Chondrocyte (in vitro differentiated cells): Measurements from ENCODE around the gene CLDN34. TPM values are rescaled to one million over a fixed set of nuclear protein-coding genes. Genes with fewer than 3 reads are reported as not detected.
A peak's percentile ranks its signal among the peaks of the same experiment; 100 is the strongest.

Experiments used
- DNase-seq: peaks from one replicate; pipeline ENCODE4 v3.0.0; 2021; ENCODE audit warnings: mixed read lengths, low spot score
- H3K27ac Mint-ChIP-seq: one replicate; pipeline ENCODE4 v1.8.0; 2021; ENCODE audit warnings: mild to moderate bottlenecking, moderate library complexity, mixed read lengths; ENCODE audit not compliant: unreplicated experiment
- H3K27me3 Mint-ChIP-seq: 2 replicates; pipeline ENCODE4 v1.8.0; 2021; ENCODE audit warnings: low read depth, mixed read lengths
- H3K36me3 Mint-ChIP-seq: 2 replicates; pipeline ENCODE4 v1.8.0; 2021; ENCODE audit warnings: low read depth, mixed read lengths
- H3K4me1 Mint-ChIP-seq: 2 replicates; pipeline ENCODE4 v1.8.0; 2021; ENCODE audit warnings: low read depth, mild to moderate bottlenecking, mixed read lengths
- H3K4me3 Mint-ChIP-seq: one replicate; pipeline ENCODE4 v1.8.0; 2021; ENCODE audit warnings: mild to moderate bottlenecking, moderate library complexity, mixed read lengths; ENCODE audit not compliant: unreplicated experiment
- H3K9me3 Mint-ChIP-seq: 2 replicates; pipeline ENCODE4 v1.8.0; 2021; ENCODE audit warnings: low read depth, mixed read lengths
- CTCF ChIP-seq: fragments of 200-600 bp; sonication (generic); IDR thresholded peaks from 2 replicates; pipeline ENCODE4 v1.5.0; 2021; ENCODE audit warnings: antibody characterized with exemption, mild to moderate bottlenecking, moderate library complexity
- total RNA-seq: library from RNA; stranded (reverse); gene quantifications from 3 replicates; pipeline ENCODE4 v1.2.1, GENCODE V29; 2021

CLDN34 gene
- total RNA-seq, 1 donor from 2014 or later, result not detected

DNA sequence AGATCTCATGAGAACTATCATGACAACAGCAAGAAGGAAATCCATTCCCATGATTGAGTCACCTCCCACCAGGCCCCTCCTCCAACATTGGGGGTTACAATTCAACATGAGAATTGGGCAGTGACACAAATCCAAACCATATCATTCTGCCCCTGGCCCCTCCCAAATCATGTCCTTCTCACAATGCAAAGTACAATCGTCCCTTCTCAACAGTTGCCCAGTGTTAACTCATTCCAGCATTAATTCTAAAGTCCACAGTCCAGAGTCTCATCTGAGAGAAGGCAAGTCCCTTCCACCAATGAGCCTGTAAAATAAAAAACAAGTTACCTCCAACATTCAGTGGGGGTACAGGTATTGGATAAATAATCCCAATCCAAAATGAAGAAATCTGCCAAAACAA lies 14.9 kb upstream of the CLDN34 start:
- no peaks in the 10 kb centered on the region for H3K27me3 Mint-ChIP-seq
- TF ChIP-seq CTCF, result no peak
- H3K4me3 Mint-ChIP-seq, result no peak overlapping the region
- peaks cover 34% of the 10 kb centered on the region for H3K9me3 Mint-ChIP-seq
- H3K36me3 Mint-ChIP-seq, result peaks cover 2% of the 10 kb centered on the region
- H3K27ac Mint-ChIP-seq, result no peak overlapping the region
- no peak for DNase-seq
- H3K4me1 Mint-ChIP-seq, result peaks cover 22% of the 10 kb centered on the region

- no peak for TF ChIP-seq CTCF
- no peaks in the 10 kb centered on the region for H3K27me3 Mint-ChIP-seq
These were observed 13.8 kb upstream of the CLDN34 start for GRCh38 chrX:9953396-9953795.

GRCh38 chrX:9955506-9955905 lies 11.7 kb upstream of the CLDN34 start:
- H3K4me3 Mint-ChIP-seq, result no peak overlapping the region
- H3K9me3 Mint-ChIP-seq, result peaks cover 26% of the 10 kb centered on the region
- H3K27me3 Mint-ChIP-seq, result no peaks in the 10 kb centered on the region
- H3K36me3 Mint-ChIP-seq, result peaks cover 2% of the 10 kb centered on the region
- peak overlapping the region; percentile 28 for H3K27ac Mint-ChIP-seq
- no peak for DNase-seq
- peaks cover 16% of the 10 kb centered on the region for H3K4me1 Mint-ChIP-seq
- no peak for TF ChIP-seq CTCF

More at GRCh38 chrX:9953396-9953795, 13.8 kb upstream of the CLDN34 start:
- H3K4me3 Mint-ChIP-seq, result no peak overlapping the region
- no peak for DNase-seq
- H3K27ac Mint-ChIP-seq, result no peak overlapping the region
- H3K9me3 Mint-ChIP-seq, result peaks cover 31% of the 10 kb centered on the region
- peaks cover 2% of the 10 kb centered on the region for H3K36me3 Mint-ChIP-seq
- H3K4me1 Mint-ChIP-seq, result peaks cover 22% of the 10 kb centered on the region

GRCh38 chrX:9957743-9958142 lies 9.4 kb upstream of the CLDN34 start:
- no peaks in the 10 kb centered on the region for H3K36me3 Mint-ChIP-seq
- no peak overlapping the region for H3K4me3 Mint-ChIP-seq
- TF ChIP-seq CTCF, result no peak
- peaks cover 14% of the 10 kb centered on the region for H3K9me3 Mint-ChIP-seq
- H3K27ac Mint-ChIP-seq, result no peak overlapping the region
- H3K27me3 Mint-ChIP-seq, result no peaks in the 10 kb centered on the region
- DNase-seq, result no peak
- H3K4me1 Mint-ChIP-seq, result peaks cover 16% of the 10 kb centered on the region

DNA sequence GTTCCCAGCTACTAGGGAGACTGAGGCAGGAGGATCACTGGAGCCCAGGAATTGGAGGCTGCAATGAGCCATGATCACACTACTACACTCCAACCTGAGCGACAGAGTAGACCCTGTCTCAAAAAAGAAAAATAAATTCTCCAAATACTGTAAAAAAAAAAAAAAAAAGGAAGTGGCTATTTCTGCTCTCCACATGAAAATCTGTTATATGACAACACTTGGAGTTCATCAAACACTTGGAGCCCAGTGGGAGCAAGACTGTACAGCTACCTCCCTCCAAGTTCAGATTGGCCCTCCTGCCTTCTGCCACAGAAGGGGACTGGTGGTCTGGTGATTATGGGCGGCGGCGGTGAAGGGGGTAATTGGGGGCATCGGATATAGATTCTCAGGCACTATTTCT lies 9.0 kb upstream of the CLDN34 start:
- H3K4me1 Mint-ChIP-seq, result peaks cover 16% of the 10 kb centered on the region
- DNase-seq, result no peak
- peaks cover 14% of the 10 kb centered on the region for H3K9me3 Mint-ChIP-seq
- H3K36me3 Mint-ChIP-seq, result no peaks in the 10 kb centered on the region
- no peak overlapping the region for H3K27ac Mint-ChIP-seq
- no peak for TF ChIP-seq CTCF
- H3K27me3 Mint-ChIP-seq, result no peaks in the 10 kb centered on the region
- H3K4me3 Mint-ChIP-seq, result no peak overlapping the region
